K562 (cell line): ENCODE data around the gene EMP2.

Experiments
- KLF6 ChIP-seq: fragments of 250-450 bp; sonication (Bioruptor Pico); IDR thresholded peaks from 2 replicates; pipeline ENCODE4 v1.4.0; 2020; ENCODE audit warnings: mild to moderate bottlenecking, moderate library complexity, borderline replicate concordance
- RAD21 ChIP-seq, 2 experiments: fragments of 250-450 bp in 1 of 2; fragments of 450-650 bp in 1 of 2; sonication (Bioruptor Pico) in 1 of 2; formaldehyde crosslinking in 1 of 2; IDR thresholded peaks in 1 of 2; conservative IDR thresholded peaks in 1 of 2; 2 replicates each; pipeline versions ENCODE4 v1.4.0 to v1.8.0; 2020 to 2022; ENCODE audit warnings: mild to moderate bottlenecking in 2 of 2, moderate library complexity in 1 of 2
- REST ChIP-seq, 2 experiments: fragments of 450-650 bp; formaldehyde crosslinking in 1 of 2; IDR thresholded peaks; 2 replicates each; pipeline versions ENCODE4 v1.4.0 to v1.6.1; 2014 to 2020; ENCODE audit warnings: mild to moderate bottlenecking in 2 of 2, borderline replicate concordance in 1 of 2, low read depth in 1 of 2
- RUNX1 ChIP-seq: sonication (generic); IDR thresholded peaks from 2 replicates; pipeline ENCODE4 v1.6.1; 2016; ENCODE audit warnings: antibody characterized with exemption, low read depth
- ZBTB7A ChIP-seq: IDR thresholded peaks from 2 replicates; pipeline ENCODE4 v1.6.1; 2011; ENCODE audit warnings: low read depth, mild to moderate bottlenecking, low read length, moderate library complexity, borderline replicate concordance; ENCODE audit not compliant: control insufficient read depth

GRCh38 chr16:10522966-10523365 lies 57.4 kb downstream of the EMP2 start:
- TF ChIP-seq KLF6 (CRISPR knock-in tag), result no peak
- no peak for TF ChIP-seq RAD21 (CRISPR knock-in tag; conservative IDR thresholded peaks at IDR 0.05 in 1 of 2, IDR thresholded peaks at IDR 0.05 in 1 of 2)
- TF ChIP-seq ZBTB7A, result no peak
- TF ChIP-seq REST (IDR thresholded peaks at IDR 0.05; ENCODE audit: borderline replicate concordance), result no peak
- no peak for TF ChIP-seq REST (CRISPR knock-in tag; IDR thresholded peaks at IDR 0.05; ENCODE audit: low read depth)
- no peak for TF ChIP-seq RUNX1
